Bronchial epithelial cell (primary cell): ENCODE results near the gene KRTAP1-3. TPM values are rescaled to one million over a fixed set of nuclear protein-coding genes. Genes with fewer than 3 reads are reported as not detected.

Experiments used
- DNase-seq: peaks from one replicate; pipeline ENCODE4 v3.0.0-alpha.2; 2010; ENCODE audit warnings: low read depth
- FAIRE-seq: peaks from 2 replicates; lab custom pipeline; 2011; peaks lifted over from hg19 to GRCh38; lab: Jason Lieb, UNC
- H3K27me3 ChIP-seq: 2 replicates; pipeline ENCODE4 v1.5.1; 2011; ENCODE audit warnings: low read length; ENCODE audit not compliant: control insufficient read depth, insufficient read depth
- H3K36me3 ChIP-seq: 2 replicates; pipeline ENCODE4 v1.5.1; 2011; ENCODE audit warnings: low read length; ENCODE audit not compliant: control insufficient read depth, insufficient read depth
- H3K4me3 ChIP-seq: 2 replicates; pipeline ENCODE4 v1.5.1; 2011; ENCODE audit warnings: mild to moderate bottlenecking, low read depth, low read length, control low read depth
- total RNA-seq: library from RNA; depleted of rRNA; stranded (reverse); fragments of >200 nt; gene quantifications from 2 replicates; pipeline ENCODE4 v1.2.1, GENCODE V29; 2014
- TF ChIP-seq, protein P1 (sequence below): IDR thresholded peaks from 2 replicates; pipeline ENCODE4 v1.5.1; 2011; ENCODE audit warnings: mild to moderate bottlenecking, moderate library complexity, low read length, control low read depth, inconsistent platforms; ENCODE audit not compliant: insufficient read depth, severe bottlenecking

KRTAP1-3 gene
- total RNA-seq, 1 donor from 2014 or later: not detected

- TF ChIP-seq, protein P1, sequence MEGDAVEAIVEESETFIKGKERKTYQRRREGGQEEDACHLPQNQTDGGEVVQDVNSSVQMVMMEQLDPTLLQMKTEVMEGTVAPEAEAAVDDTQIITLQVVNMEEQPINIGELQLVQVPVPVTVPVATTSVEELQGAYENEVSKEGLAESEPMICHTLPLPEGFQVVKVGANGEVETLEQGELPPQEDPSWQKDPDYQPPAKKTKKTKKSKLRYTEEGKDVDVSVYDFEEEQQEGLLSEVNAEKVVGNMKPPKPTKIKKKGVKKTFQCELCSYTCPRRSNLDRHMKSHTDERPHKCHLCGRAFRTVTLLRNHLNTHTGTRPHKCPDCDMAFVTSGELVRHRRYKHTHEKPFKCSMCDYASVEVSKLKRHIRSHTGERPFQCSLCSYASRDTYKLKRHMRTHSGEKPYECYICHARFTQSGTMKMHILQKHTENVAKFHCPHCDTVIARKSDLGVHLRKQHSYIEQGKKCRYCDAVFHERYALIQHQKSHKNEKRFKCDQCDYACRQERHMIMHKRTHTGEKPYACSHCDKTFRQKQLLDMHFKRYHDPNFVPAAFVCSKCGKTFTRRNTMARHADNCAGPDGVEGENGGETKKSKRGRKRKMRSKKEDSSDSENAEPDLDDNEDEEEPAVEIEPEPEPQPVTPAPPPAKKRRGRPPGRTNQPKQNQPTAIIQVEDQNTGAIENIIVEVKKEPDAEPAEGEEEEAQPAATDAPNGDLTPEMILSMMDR: no peak
- Histone ChIP-seq H3K36me3 (no peaks in the 10 kb centered on the region), H3K27me3 (no peaks in the 10 kb centered on the region), H3K4me3 (no peak overlapping the region)
- FAIRE-seq (no peak), DNase-seq (no peak)
These were observed 37.8 kb downstream of the KRTAP1-3 start for GRCh38 chr17:40996829-40997228.

- H3K36me3 ChIP-seq: no peaks in the 10 kb centered on the region
- no peaks in the 10 kb centered on the region for H3K27me3 ChIP-seq
- TF ChIP-seq, protein P1: no peak
- H3K4me3 ChIP-seq: no peak overlapping the region
- DNase-seq (no peak), FAIRE-seq (no peak)
These were observed 39.6 kb downstream of the KRTAP1-3 start for GRCh38 chr17:40995116-40995515.

GRCh38 chr17:40993839-40994238 lies 40.8 kb downstream of the KRTAP1-3 start, which contains the start of gene KRTAP3-3:
Gene KRTAP3-3 (minus strand): TSS chr17:40994164. CDS start chr17:40994097, 67 bp downstream.
- no peak for FAIRE-seq
- H3K4me3 ChIP-seq: no peak within 1 kb of the TSS
- no peak for DNase-seq
- TF ChIP-seq, protein P1: no peak
- no peaks in the 10 kb centered on the region for H3K36me3 ChIP-seq
- no peaks in the 10 kb centered on the region for H3K27me3 ChIP-seq

GRCh38 chr17:40993084-40993483 lies 41.6 kb downstream of the KRTAP1-3 start:
- no peak for FAIRE-seq

GRCh38 chr17:40992666-40993065 lies 42.0 kb downstream of the KRTAP1-3 start:
- no peak overlapping the region for H3K4me3 ChIP-seq
- TF ChIP-seq, protein P1: no peak
- no peaks in the 10 kb centered on the region for H3K36me3 ChIP-seq
- DNase-seq (no peak), FAIRE-seq (no peak)
- H3K27me3 ChIP-seq: no peaks in the 10 kb centered on the region

More at GRCh38 chr17:40993084-40993483, 41.6 kb downstream of the KRTAP1-3 start:
- TF ChIP-seq, protein P1: no peak
- H3K36me3 ChIP-seq: no peaks in the 10 kb centered on the region
- DNase-seq: no peak
- H3K4me3 ChIP-seq: no peak overlapping the region
- no peaks in the 10 kb centered on the region for H3K27me3 ChIP-seq

- Histone ChIP-seq H3K27me3 (no peaks in the 10 kb centered on the region), H3K4me3 (no peak overlapping the region), H3K36me3 (no peaks in the 10 kb centered on the region)
- DNase-seq (peak; percentile 40), FAIRE-seq (peak; percentile 90)
- TF ChIP-seq, protein P1: no peak
These were observed 47.8 kb downstream of the KRTAP1-3 start for GRCh38 chr17:40986920-40987319.
